Left lung (tissue), 10 donors: ENCODE measurements around the gene TSPO2. TPM values are rescaled to one million over a fixed set of nuclear protein-coding genes. Genes with fewer than 3 reads are reported as not detected.

Experiments
- ATAC-seq: fragments of 200-7000 bp; cut with Tn5 transposase; one replicate; pipeline ENCODE4 v1.9.1; 2020; ENCODE audit warnings: moderate library complexity
- DNase-seq, 4 donors: peaks; one replicate each; pipeline ENCODE4 v3.0.0-alpha.2; 2013 to 2020
- H3K27ac ChIP-seq, 2 donors: fragments of 200-600 bp; sonication (generic) in 1 of 2; one replicate each; pipeline versions ENCODE4 v1.5.0 to v1.8.0; 2020 to 2021
- H3K27me3 ChIP-seq, 2 donors: fragments of 200-600 bp; sonication (generic) in 1 of 2; one replicate each; pipeline versions ENCODE4 v1.5.0 to v1.8.0; 2020 to 2021
- H3K36me3 ChIP-seq, 2 donors: fragments of 200-600 bp; sonication (generic) in 1 of 2; one replicate each; pipeline versions ENCODE4 v1.5.0 to v1.8.0; 2020 to 2021
- H3K4me1 ChIP-seq, 2 donors: fragments of 200-600 bp; one replicate each; pipeline ENCODE4 v1.8.0; 2021
- H3K4me3 ChIP-seq, 2 donors: fragments of 200-600 bp; sonication (generic) in 1 of 2; one replicate each; pipeline versions ENCODE4 v1.5.0 to v1.8.0; 2020 to 2021; ENCODE audit warnings: mild to moderate bottlenecking in 1 of 2
- H3K9me3 ChIP-seq, 2 donors: fragments of 200-600 bp; sonication (generic) in 1 of 2; one replicate each; pipeline versions ENCODE4 v1.5.0 to v1.8.0; 2020 to 2021
- intact Hi-C, 2 donors: fragments of 100-400 bp; cut with DNase I; formaldehyde crosslinking; loops; one replicate each; pipeline versions ENCODE4 v1.11.2 to v1.14.2; 2022
- polyA plus RNA-seq, 6 donors: library from polyadenylated mRNA; unstranded; fragments of 120-200 nt; gene quantifications; one replicate each; pipeline ENCODE4 v1.2.1, GENCODE V29; 2013; ENCODE audit not compliant: insufficient read length in 6 of 6
- total RNA-seq, 2 donors: library from RNA; stranded (reverse); fragmentation: NEBNext Ultra II Directional; extraction: Animal tissue kit (Norgen Biotek cat#: 25700); gene quantifications; one replicate each; pipeline ENCODE4 v1.2.1, GENCODE V29; 2021
- TF ChIP-seq, protein P1 (sequence below), 2 donors: fragments of 200-600 bp; sonication (generic) in 1 of 2; IDR thresholded peaks; one replicate each; pipeline versions ENCODE4 v1.5.0 to v1.8.0; 2021; ENCODE audit warnings: antibody characterized with exemption in 2 of 2
- donor health status: DM: no; HTN: yes; CAD: no.
- donor health status: DM: no; HTN: no; CAD: no.

TSPO2 gene
- total and polyA plus RNA-seq, 8 donors: 0.52 to 1.5 (median 1.1) TPM; not detected in 2

DNA sequence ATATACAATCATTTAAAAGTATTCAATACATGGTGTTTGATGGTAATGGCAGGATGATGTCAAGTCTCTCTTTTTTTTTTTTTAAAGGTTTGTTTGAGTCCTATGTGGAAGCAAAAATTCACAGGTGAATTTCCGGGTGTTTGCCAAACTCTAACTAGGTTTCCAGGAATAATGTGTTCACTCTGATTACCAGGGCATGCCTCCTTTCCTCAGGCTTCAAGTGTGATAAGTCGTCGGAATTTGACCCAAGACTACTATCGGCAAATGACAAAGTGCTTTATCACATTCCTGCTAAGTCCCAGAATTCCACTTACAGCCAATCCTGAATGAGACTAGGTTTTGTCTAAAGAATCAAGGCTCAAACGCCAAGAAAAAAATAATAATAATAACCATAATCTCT lies 22.6 kb downstream of the TSPO2 start:
- ATAC-seq (no peak), DNase-seq (no peak)
- Histone ChIP-seq H3K4me1 (peaks cover 0 to 7% of the 10 kb centered on the region in 2 donors), H3K27me3 (no peaks in the 10 kb centered on the region), H3K27ac (no peak overlapping the region), H3K4me3 (no peak overlapping the region), H3K9me3 (no peaks in the 10 kb centered on the region), H3K36me3 (peaks cover 0 to 37% of the 10 kb centered on the region in 2 donors)
- intact Hi-C loops: no loop called here
- TF ChIP-seq, protein P1, sequence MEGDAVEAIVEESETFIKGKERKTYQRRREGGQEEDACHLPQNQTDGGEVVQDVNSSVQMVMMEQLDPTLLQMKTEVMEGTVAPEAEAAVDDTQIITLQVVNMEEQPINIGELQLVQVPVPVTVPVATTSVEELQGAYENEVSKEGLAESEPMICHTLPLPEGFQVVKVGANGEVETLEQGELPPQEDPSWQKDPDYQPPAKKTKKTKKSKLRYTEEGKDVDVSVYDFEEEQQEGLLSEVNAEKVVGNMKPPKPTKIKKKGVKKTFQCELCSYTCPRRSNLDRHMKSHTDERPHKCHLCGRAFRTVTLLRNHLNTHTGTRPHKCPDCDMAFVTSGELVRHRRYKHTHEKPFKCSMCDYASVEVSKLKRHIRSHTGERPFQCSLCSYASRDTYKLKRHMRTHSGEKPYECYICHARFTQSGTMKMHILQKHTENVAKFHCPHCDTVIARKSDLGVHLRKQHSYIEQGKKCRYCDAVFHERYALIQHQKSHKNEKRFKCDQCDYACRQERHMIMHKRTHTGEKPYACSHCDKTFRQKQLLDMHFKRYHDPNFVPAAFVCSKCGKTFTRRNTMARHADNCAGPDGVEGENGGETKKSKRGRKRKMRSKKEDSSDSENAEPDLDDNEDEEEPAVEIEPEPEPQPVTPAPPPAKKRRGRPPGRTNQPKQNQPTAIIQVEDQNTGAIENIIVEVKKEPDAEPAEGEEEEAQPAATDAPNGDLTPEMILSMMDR (IDR thresholded peaks at IDR 0.05): no peak

DNA sequence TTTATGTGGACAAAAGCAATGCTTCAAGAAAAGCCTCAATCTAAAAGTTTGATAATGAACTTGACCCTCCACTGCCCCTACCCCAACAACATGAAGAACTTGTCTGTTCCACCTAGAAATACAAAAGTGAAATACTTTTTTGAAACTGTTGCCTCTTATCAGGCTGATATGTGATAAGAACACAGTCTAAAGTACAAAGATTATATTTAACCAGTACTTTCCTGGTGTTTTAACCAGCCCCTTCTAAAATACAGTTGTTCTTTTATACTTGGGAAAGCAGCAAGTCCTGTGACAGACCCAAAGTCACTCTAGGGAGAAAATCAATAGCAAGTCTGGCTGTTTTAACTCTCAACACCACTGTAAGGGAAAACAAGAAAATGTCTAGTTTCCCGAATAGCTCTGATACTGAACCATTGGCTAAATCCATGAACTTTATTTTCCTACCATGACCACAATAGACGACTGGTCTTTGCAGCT lies 23.3 kb downstream of the TSPO2 start:
- ATAC-seq (no peak), DNase-seq (no peak)
- Histone ChIP-seq H3K4me3 (no peak overlapping the region), H3K9me3 (no peaks in the 10 kb centered on the region), H3K27ac (no peak overlapping the region), H3K27me3 (no peaks in the 10 kb centered on the region), H3K36me3 (peaks cover 0 to 37% of the 10 kb centered on the region in 2 donors), H3K4me1 (peaks cover 0 to 11% of the 10 kb centered on the region in 2 donors)
- intact Hi-C loops: no loop called here
- TF ChIP-seq, protein P1 (IDR thresholded peaks at IDR 0.05): no peak

DNA sequence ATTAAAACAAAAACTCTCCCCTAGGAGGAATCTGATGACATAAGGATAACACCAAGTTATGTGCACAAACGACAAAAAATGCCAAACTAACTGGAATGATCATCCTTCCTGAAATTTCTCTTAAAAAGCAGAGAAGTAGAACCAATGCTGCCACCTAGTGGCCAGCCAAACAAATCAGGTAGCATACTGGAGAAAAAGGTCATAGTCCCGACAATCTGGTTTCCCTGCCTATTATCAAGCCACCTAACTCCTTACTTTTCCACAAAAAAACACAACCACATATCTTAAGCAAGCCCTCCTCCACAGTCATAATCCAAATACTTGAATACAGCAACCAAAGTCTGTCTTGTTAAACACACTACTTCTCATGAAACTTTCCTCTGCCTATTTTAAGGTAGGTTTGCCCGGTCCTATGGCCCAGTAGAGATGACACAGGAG lies 24.6 kb downstream of the TSPO2 start:
- H3K4me1 ChIP-seq: peaks cover 0 to 18% of the 10 kb centered on the region in 2 donors
- TF ChIP-seq, protein P1 (IDR thresholded peaks at IDR 0.05): peak; percentile 79 to 89
- DNase-seq (peak in 3 of 4 donors; percentile 69 to 88 (median 71)), ATAC-seq (peak; percentile 35)
- intact Hi-C loops: no loop called here
- H3K27me3 ChIP-seq: no peaks in the 10 kb centered on the region
- no peak overlapping the region for H3K4me3 ChIP-seq
- H3K9me3 ChIP-seq: no peaks in the 10 kb centered on the region
- peaks cover 0 to 28% of the 10 kb centered on the region in 2 donors for H3K36me3 ChIP-seq
- no peak overlapping the region for H3K27ac ChIP-seq

DNA sequence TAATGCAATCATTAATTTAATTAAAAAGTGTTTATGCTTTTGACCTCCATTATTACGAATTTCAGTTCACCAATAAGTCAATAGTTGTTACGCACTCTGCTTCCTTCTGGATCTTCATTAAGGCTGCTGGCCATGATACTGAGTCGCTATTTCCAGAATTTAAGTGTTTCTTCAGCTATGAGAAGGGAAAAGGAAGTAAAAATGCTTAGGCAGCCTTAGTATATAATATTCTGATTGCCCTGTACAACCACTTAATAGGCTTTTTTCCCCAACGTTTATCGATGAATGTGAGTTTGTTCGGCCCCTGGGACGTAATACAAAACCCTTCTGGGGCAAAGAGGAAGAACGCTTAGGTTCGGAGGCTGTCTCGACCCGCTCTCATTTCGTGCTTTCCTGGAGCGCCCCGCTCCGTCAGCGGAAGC lies 29.2 kb downstream of the TSPO2 start:
- TF ChIP-seq, protein P1 (IDR thresholded peaks at IDR 0.05): no peak
- H3K27me3 ChIP-seq: no peaks in the 10 kb centered on the region
- H3K36me3 ChIP-seq: no peaks in the 10 kb centered on the region
- H3K27ac ChIP-seq: peak overlapping the region; percentile 99 to 100
- ATAC-seq: no peak
- intact Hi-C loops: no loop called here
- no peaks in the 10 kb centered on the region for H3K9me3 ChIP-seq
- DNase-seq: peak in 2 of 4 donors; percentile 90 to 91
- H3K4me1 ChIP-seq: peaks cover 11 to 44% of the 10 kb centered on the region in 2 donors
- peak overlapping the region; percentile 49 to 95 for H3K4me3 ChIP-seq

DNA sequence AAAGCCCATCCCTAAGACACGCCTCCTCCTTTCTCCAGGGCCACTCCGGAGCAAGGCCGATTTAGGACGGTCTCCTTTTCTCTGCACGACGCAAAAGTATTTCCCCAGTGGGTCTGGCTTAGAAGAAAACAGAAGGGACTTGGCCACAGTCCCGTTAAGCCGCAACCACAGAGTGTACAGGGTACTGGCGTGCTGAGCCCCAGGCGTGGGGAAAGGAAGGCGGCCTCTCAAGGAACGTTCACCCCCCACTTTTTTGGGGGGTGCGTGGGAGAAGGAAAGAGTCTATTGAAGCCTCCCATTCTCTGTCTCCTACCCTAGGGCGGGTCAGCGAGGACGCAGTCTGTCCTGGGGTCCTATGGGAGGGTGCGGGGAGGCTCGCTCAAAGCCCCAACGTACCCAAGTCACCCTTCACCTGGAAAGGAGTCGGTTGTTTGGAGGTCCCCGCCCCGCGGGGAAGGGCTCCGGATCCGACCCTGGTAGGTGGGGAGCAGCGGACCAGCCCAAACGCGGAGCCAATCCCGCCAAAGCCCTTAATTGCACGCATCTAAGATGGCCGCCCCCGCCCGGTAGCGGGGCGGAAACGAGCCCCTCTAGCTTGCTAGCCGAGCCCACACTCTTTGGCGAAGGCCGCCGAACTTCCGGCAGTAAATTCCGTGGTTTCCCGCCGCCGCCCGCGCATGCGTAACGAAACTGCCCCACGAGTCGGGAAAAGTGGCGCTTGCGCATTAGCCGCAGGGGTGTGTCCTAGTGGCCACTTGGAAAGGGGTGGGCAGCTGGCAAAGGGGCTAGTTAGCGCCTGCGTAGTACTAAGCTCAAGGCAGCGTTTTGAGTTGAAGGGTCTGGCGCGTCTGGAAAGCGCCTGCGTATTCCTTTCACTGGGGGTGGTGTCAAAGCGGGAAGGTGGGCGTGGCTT lies 29.9 kb downstream of the TSPO2 start, which contains the start of gene OARD1:
Gene OARD1 (minus strand): TSS at position 434 of the 913 bp plus-strand sequence. CDS start 722 bp downstream, outside the sequence.
- Histone ChIP-seq H3K4me1 (peaks cover 11 to 43% of the 10 kb centered on the region in 2 donors), H3K36me3 (no peaks in the 10 kb centered on the region), H3K27ac (peak within 1 kb of the TSS; percentile 99 to 100), H3K9me3 (no peaks in the 10 kb centered on the region), H3K27me3 (no peaks in the 10 kb centered on the region), H3K4me3 (peak within 1 kb of the TSS; percentile 88 to 95)
- DNase-seq (peak; percentile 99 to 100 (median 100)), ATAC-seq (peak; percentile 83)
- intact Hi-C loops: no loop called here
- TF ChIP-seq, protein P1 (IDR thresholded peaks at IDR 0.05): no peak
